Measurements from ENCODE around the gene GNAZ. TPM values are rescaled to one million over a fixed set of nuclear protein-coding genes. Genes with fewer than 3 reads are reported as not detected.

GNAZ gene
- total and polyA plus RNA-seq, 4 donors: 0.21 to 2.2 (median 0.38) TPM

GRCh38 chr22:23073526-23074229 lies 3.4 kb downstream of the GNAZ start:
- H3K9ac ChIP-seq (ENCODE audit: low read depth in 1 of 2, low read length in 2 of 2): no peak overlapping the region
- H3K36me3 ChIP-seq (ENCODE audit: control insufficient read depth in 4 of 4, insufficient read depth in 3 of 4, low read depth in 1 of 4, low read length in 3 of 4): no peaks in the 10 kb centered on the region
- no peak for DNase-seq (ENCODE audit: low spot score)
- no peak overlapping the region for H3K27ac ChIP-seq (ENCODE audit: low read depth in 1 of 2, low read length in 2 of 2)
- no peak overlapping the region for H3K4me3 ChIP-seq (ENCODE audit: low read depth in 1 of 3, low read length in 3 of 3)
- WGBS: 86% methylated on average over 13 of the region's 13 CpGs
- no peaks in the 10 kb centered on the region for H3K9me3 ChIP-seq (ENCODE audit: control insufficient read depth in 4 of 4, low read length in 3 of 4)
- H3K4me1 ChIP-seq (ENCODE audit: control insufficient read depth in 4 of 4, insufficient read depth in 4 of 4, low read length in 3 of 4): peaks cover 0 to 21% (median 4%) of the 10 kb centered on the region in 4 donors
- TF ChIP-seq NR2F2 (IDR thresholded peaks at IDR 0.05) (no peak), SP1 (IDR thresholded peaks at IDR 0.05) (no peak), RAD21 (IDR thresholded peaks at IDR 0.05) (no peak), YY1 (IDR thresholded peaks at IDR 0.05) (no peak), HNF4G (IDR thresholded peaks at IDR 0.05) (no peak), ZBTB33 (IDR thresholded peaks at IDR 0.05) (no peak), REST (IDR thresholded peaks at IDR 0.05) (no peak), MAX (IDR thresholded peaks at IDR 0.05) (no peak), FOXA2 (IDR thresholded peaks at IDR 0.05) (no peak), GABPA (IDR thresholded peaks at IDR 0.05 in 1 of 2, conservative IDR thresholded peaks at IDR 0.05 in 1 of 2) (no peak), FOXA1 (IDR thresholded peaks at IDR 0.05) (no peak), EGR1 (IDR thresholded peaks at IDR 0.05; ENCODE audit: low read depth in 2 of 2) (no peak), RXRA (IDR thresholded peaks at IDR 0.05) (no peak), HNF4A (conservative IDR thresholded peaks at IDR 0.05) (no peak), ATF3 (IDR thresholded peaks at IDR 0.05) (no peak), CTCF (IDR thresholded peaks at IDR 0.05; ENCODE audit: low read depth, low read length, missing input control) (no peak), JUND (IDR thresholded peaks at IDR 0.05) (no peak), TAF1 (conservative IDR thresholded peaks at IDR 0.05) (no peak)
- no peaks in the 10 kb centered on the region for H3K27me3 ChIP-seq (ENCODE audit: control insufficient read depth in 4 of 4, insufficient read depth in 4 of 4, low read length in 3 of 4)
